Uterus (tissue), 4 donors: ENCODE measurements around the gene PACSIN2. TPM values are rescaled to one million over a fixed set of nuclear protein-coding genes. Genes with fewer than 3 reads are reported as not detected.

ENCODE experiments used
- DNase-seq, 2 donors: peaks; one replicate each; pipeline ENCODE4 v3.0.0-alpha.2; 2019 to 2020
- H3K27ac ChIP-seq, 2 donors: fragments of 200-600 bp; sonication (generic); 1 replicate in 1 of 2; 2 replicates in 1 of 2; pipeline ENCODE4 v1.5.1; 2016 to 2018
- H3K27me3 ChIP-seq, 2 donors: fragments of 200-600 bp; sonication (generic); one replicate each; pipeline ENCODE4 v1.5.1; 2018 to 2019; ENCODE audit warnings: control low read depth in 1 of 2
- H3K36me3 ChIP-seq, 2 donors: fragments of 200-600 bp; sonication (generic); one replicate each; pipeline ENCODE4 v1.5.1; 2019; ENCODE audit warnings: control low read depth in 1 of 2
- H3K4me1 ChIP-seq, 2 donors: fragments of 200-600 bp; sonication (generic); one replicate each; pipeline ENCODE4 v1.5.1; 2018 to 2019; ENCODE audit warnings: control low read depth in 1 of 2
- H3K4me3 ChIP-seq, 2 donors: fragments of 200-600 bp; sonication (generic); 1 replicate in 1 of 2; 2 replicates in 1 of 2; pipeline ENCODE4 v1.5.1; 2018 to 2019; ENCODE audit warnings: mild to moderate bottlenecking in 1 of 2
- H3K9me3 ChIP-seq, 2 donors: fragments of 200-600 bp; sonication (generic); one replicate each; pipeline ENCODE4 v1.5.1; 2019; ENCODE audit warnings: control low read depth in 1 of 2
- POLR2A ChIP-seq, 2 donors: fragments of 450-650 bp; IDR thresholded peaks; one replicate each; pipeline ENCODE4 v1.6.1; 2016; ENCODE audit warnings: antibody characterized with exemption in 2 of 2, mild to moderate bottlenecking in 1 of 2, moderate library complexity in 1 of 2
- intact Hi-C: fragments of 100-400 bp; cut with DNase I; formaldehyde crosslinking; loops from one replicate; pipeline ENCODE4 v1.15.1; 2023; ENCODE audit warnings: low total_unique reads
- total RNA-seq, 4 donors: library from RNA; depleted of rRNA in 3 of 4; stranded (reverse); fragments of >200 nt in 3 of 4; gene quantifications; one replicate each; pipeline versions ENCODE4 v1.1.0 to v1.2.4, GENCODE V29; 2014 to 2023
- TF ChIP-seq, protein P1 (sequence below), 4 experiments: fragments of 200-600 bp in 2 of 4; fragments of 450-650 bp in 2 of 4; sonication (generic) in 2 of 4; IDR thresholded peaks; one replicate each; pipeline ENCODE4 v1.5.1; 2016 to 2019; ENCODE audit warnings: antibody characterized with exemption in 4 of 4, mild to moderate bottlenecking in 2 of 4, moderate library complexity in 1 of 4
- donor health status: DM: yes; HTN: yes; CAD: no.

PACSIN2 gene
- total RNA-seq, 4 donors from 2014 or later: 34.4 to 66.1 (median 48.0) TPM

DNA sequence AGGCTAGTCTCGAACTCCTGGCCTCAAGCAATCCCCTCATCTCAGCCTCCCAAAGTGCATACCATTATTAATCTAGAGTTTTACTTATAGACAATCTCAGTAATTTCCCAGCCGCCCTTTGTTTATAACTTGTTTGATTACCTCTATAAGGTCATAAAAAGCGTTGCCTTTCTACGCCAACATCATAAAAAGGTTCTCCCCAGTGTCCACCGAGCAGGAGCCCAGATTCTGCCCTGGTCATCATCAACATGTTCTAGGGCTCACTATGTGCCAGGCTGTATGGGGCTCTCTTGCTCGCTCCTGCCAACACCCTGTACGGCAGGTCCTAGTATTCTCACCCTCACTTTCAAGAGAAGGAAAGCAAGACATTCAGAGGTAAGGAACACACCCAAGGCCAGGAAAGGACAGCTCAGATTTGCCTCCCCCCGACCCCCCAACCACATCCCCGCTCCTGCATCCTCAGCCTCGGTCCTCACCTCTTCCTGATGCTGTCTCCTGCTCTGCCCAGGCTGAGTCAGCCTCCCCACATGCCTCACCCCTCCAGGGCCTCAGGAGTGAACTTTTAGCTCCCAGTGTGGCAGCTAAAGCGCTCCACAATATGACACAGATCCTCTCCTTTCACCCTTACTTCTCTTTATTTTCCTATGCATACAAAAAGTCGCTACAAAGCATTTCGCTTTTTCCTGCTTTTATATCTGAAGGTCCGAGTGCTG is 172.1 kb downstream of the PACSIN2 start:
- Histone ChIP-seq H3K4me3 (no peak overlapping the region), H3K36me3 (no peaks in the 10 kb centered on the region), H3K4me1 (no peaks in the 10 kb centered on the region), H3K27ac (no peak overlapping the region), H3K9me3 (no peaks in the 10 kb centered on the region), H3K27me3 (no peaks in the 10 kb centered on the region)
- intact Hi-C loops: no loop called here
- DNase-seq: peak in 1 of 2 donors; percentile 1
- no peak for TF ChIP-seq POLR2A (IDR thresholded peaks at IDR 0.05)
- TF ChIP-seq, protein P1, sequence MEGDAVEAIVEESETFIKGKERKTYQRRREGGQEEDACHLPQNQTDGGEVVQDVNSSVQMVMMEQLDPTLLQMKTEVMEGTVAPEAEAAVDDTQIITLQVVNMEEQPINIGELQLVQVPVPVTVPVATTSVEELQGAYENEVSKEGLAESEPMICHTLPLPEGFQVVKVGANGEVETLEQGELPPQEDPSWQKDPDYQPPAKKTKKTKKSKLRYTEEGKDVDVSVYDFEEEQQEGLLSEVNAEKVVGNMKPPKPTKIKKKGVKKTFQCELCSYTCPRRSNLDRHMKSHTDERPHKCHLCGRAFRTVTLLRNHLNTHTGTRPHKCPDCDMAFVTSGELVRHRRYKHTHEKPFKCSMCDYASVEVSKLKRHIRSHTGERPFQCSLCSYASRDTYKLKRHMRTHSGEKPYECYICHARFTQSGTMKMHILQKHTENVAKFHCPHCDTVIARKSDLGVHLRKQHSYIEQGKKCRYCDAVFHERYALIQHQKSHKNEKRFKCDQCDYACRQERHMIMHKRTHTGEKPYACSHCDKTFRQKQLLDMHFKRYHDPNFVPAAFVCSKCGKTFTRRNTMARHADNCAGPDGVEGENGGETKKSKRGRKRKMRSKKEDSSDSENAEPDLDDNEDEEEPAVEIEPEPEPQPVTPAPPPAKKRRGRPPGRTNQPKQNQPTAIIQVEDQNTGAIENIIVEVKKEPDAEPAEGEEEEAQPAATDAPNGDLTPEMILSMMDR (IDR thresholded peaks at IDR 0.05): no peak

DNA sequence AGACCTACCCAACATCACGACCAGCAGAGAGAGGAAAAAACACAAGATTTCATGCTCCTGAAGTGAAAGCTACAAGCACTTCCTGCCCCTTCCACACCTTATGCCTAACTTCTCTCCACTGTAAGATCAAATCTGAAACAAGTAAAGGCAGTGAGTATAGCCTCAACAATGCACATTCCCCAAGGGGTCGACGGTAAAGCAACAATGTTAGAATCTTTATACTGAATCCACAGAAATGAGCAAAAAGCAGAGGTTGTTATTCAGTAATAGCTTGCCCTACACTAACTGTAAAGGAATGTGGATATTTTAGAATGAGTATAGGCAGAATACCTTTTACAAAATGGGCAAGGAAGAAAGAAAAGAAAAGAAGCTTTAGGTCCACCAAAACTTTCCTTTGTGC is 173.5 kb downstream of the PACSIN2 start:
- Histone ChIP-seq H3K4me3 (no peak overlapping the region), H3K27ac (no peak overlapping the region), H3K4me1 (no peaks in the 10 kb centered on the region), H3K9me3 (no peaks in the 10 kb centered on the region), H3K36me3 (no peaks in the 10 kb centered on the region), H3K27me3 (no peaks in the 10 kb centered on the region)
- intact Hi-C loops: no loop called here
- DNase-seq: no peak
- TF ChIP-seq, protein P1 (IDR thresholded peaks at IDR 0.05): no peak
- no peak for TF ChIP-seq POLR2A (IDR thresholded peaks at IDR 0.05)

DNA sequence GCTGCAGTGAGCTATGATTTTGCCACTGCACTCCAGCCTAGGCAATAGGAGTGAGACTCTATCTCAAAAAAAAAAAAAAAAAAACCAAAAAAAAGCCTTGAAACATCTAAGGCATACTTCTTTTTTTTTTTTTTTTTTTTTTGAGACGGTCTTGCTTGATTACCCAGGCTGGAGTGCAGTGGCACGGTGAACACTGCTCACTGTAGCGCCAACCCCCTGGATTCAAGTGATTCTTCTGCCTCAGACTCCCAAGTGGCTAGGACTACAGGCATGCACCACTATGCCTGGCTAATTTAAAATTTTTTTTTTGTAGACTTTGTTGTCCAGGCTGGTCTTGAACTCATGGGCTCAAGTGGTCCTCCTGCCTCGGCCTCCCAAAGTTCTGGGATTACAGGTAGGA is 177.4 kb downstream of the PACSIN2 start:
- Histone ChIP-seq H3K27me3 (no peaks in the 10 kb centered on the region), H3K36me3 (no peaks in the 10 kb centered on the region), H3K27ac (no peak overlapping the region), H3K4me1 (no peaks in the 10 kb centered on the region), H3K9me3 (no peaks in the 10 kb centered on the region), H3K4me3 (no peak overlapping the region)
- no peak for TF ChIP-seq POLR2A (IDR thresholded peaks at IDR 0.05)
- TF ChIP-seq, protein P1 (IDR thresholded peaks at IDR 0.05): no peak
- intact Hi-C loops: no loop called here
- DNase-seq: no peak

DNA sequence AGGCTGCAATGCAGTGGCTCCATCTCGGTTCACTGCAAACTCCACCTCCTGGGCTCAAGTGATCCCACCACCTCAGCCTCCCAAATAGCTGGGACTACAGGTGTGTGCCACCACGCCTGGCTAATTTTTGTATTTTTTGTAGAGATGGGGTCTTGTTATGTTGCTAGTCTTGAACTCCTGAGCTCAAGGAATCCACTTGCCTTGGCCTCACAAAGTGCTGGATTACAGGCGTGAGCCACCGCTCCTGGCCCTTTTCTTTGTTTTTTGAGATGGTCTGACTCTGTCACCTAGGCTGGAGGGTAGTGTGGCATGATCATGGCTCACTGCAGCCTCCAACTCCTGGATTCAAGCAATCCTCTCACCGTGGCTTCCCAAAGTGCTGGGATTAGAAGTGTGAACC is 178.9 kb downstream of the PACSIN2 start:
- intact Hi-C loops: no loop called here
- TF ChIP-seq POLR2A (IDR thresholded peaks at IDR 0.05): no peak
- TF ChIP-seq, protein P1 (IDR thresholded peaks at IDR 0.05): no peak
- Histone ChIP-seq H3K27me3 (no peaks in the 10 kb centered on the region), H3K27ac (no peak overlapping the region), H3K36me3 (no peaks in the 10 kb centered on the region), H3K9me3 (no peaks in the 10 kb centered on the region), H3K4me3 (no peak overlapping the region), H3K4me1 (no peaks in the 10 kb centered on the region)
- no peak for DNase-seq

DNA sequence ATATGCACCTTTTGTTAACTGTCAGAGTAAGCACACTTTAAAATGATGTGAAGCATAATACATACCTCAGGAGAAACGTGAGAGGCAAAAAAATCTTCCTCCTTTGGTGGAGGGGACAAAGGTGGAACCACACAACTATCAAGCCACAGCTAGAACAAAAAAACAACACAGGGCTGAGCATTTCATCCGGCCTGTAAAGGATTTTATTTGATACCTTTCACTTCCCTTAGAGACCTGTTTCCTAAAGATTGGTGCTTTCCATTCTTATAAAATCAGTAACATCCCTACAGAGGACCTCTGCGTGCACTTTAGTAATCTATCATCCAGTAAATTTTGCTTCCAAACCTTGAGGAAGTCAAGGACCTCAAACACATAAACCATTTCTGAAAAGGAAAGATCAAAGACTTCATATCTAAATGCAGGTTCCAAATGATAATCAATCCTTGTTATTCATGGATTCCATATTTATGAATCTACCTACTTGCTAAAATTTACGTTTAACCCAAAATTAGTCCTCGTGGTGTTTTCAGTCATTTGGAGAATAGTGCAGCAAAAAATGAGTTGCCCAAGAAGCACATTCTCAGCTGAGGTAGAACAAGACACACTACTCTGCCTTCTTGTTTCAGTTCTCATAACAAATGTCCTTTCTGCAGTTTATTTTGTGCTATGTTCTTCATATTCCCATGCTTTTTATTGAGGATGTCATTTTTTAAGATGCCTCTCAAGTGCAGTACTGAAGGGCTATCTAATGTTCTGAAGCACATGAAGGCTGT is 180.6 kb downstream of the PACSIN2 start:
- H3K36me3 ChIP-seq: no peaks in the 10 kb centered on the region
- H3K4me1 ChIP-seq: no peaks in the 10 kb centered on the region
- no peak overlapping the region for H3K27ac ChIP-seq
- H3K9me3 ChIP-seq: no peaks in the 10 kb centered on the region
- TF ChIP-seq, protein P1 (IDR thresholded peaks at IDR 0.05): no peak
- TF ChIP-seq POLR2A (IDR thresholded peaks at IDR 0.05): no peak
- H3K27me3 ChIP-seq: no peaks in the 10 kb centered on the region
- H3K4me3 ChIP-seq: no peak overlapping the region
- no peak for DNase-seq
- intact Hi-C loops: no loop called here
